Calu3 (cell line): ENCODE results near the gene ZNF148. TPM values are rescaled to one million over a fixed set of nuclear protein-coding genes. Genes with fewer than 3 reads are reported as not detected.

Experiments
- BruUV-seq: library from RNA; stranded (reverse); fragments of 400-500 nt; replicated peaks from 2 replicates; lab custom pipeline; 2021; lab: Mats Ljungman, UMichigan
- CTCF ChIA-PET: fragments of 300-600 bp; sonication (Branson Sonifier 250); formaldehyde crosslinking; loops from one replicate; lab custom pipeline; 2022; ENCODE audit warnings: antibody characterized with exemption; lab: Charles Lee
- DNase-seq: peaks from one replicate; pipeline ENCODE4 v3.0.0; 2022
- H3K27ac Mint-ChIP-seq: one replicate; pipeline ENCODE4 v1.8.0; 2022; ENCODE audit warnings: mixed read lengths; ENCODE audit not compliant: unreplicated experiment
- H3K27me3 Mint-ChIP-seq: one replicate; pipeline ENCODE4 v1.8.0; 2022; ENCODE audit warnings: mixed read lengths; ENCODE audit not compliant: unreplicated experiment
- H3K36me3 Mint-ChIP-seq: one replicate; pipeline ENCODE4 v1.8.0; 2022; ENCODE audit warnings: mild to moderate bottlenecking, moderate library complexity, mixed read lengths; ENCODE audit not compliant: insufficient read depth, unreplicated experiment
- H3K4me1 Mint-ChIP-seq: one replicate; pipeline ENCODE4 v1.8.0; 2022; ENCODE audit warnings: mild to moderate bottlenecking, low read depth, mixed read lengths; ENCODE audit not compliant: unreplicated experiment
- H3K4me3 Mint-ChIP-seq: one replicate; pipeline ENCODE4 v1.8.0; 2022; ENCODE audit warnings: mild to moderate bottlenecking, low read depth, moderate library complexity, mixed read lengths; ENCODE audit not compliant: unreplicated experiment
- H3K9me3 Mint-ChIP-seq: one replicate; pipeline ENCODE4 v1.8.0; 2022; ENCODE audit warnings: low read depth, mixed read lengths; ENCODE audit not compliant: unreplicated experiment
- CTCF ChIP-seq: fragments of 200-600 bp; IDR thresholded peaks from one replicate; pipeline ENCODE4 v1.8.0; 2022; ENCODE audit warnings: antibody characterized with exemption; ENCODE audit not compliant: unreplicated experiment
- intact Hi-C: fragments of 100-400 bp; cut with micrococcal nuclease; formaldehyde crosslinking; loops from one replicate; pipeline ENCODE4 v1.10.0; 2022; ENCODE audit not compliant: unreplicated experiment
- total RNA-seq: library from RNA; stranded (reverse); gene quantifications from 2 replicates; pipeline ENCODE4 v1.2.3, GENCODE V29; 2022

The ZNF148 gene
- total RNA-seq, 1 experiment from 2014 or later: 55.0 TPM

GRCh38 chr3:125381743-125382142 lies 6.6 kb upstream of the ZNF148 start:
- H3K4me1 Mint-ChIP-seq: peaks cover 8% of the 10 kb centered on the region
- no peak for TF ChIP-seq CTCF
- CTCF ChIA-PET: interaction anchor here (0.8 to 1.3 kb wide), 3 partner anchors 21 to 387 kb away, joined by 3 read pairs; no protein-coding TSS in a partner anchor
- intact Hi-C loops: no loop called here
- no peak overlapping the region for H3K4me3 Mint-ChIP-seq
- no peaks in the 10 kb centered on the region for H3K27me3 Mint-ChIP-seq
- H3K27ac Mint-ChIP-seq: no peak overlapping the region
- DNase-seq: peak; percentile 35
- no TSS peak for BruUV-seq
- H3K9me3 Mint-ChIP-seq: no peaks in the 10 kb centered on the region
- no peaks in the 10 kb centered on the region for H3K36me3 Mint-ChIP-seq

GRCh38 chr3:125381314-125381713 lies 6.2 kb upstream of the ZNF148 start:
- H3K36me3 Mint-ChIP-seq: no peaks in the 10 kb centered on the region
- H3K9me3 Mint-ChIP-seq: no peaks in the 10 kb centered on the region
- no peak overlapping the region for H3K4me3 Mint-ChIP-seq
- no peak overlapping the region for H3K27ac Mint-ChIP-seq
- H3K27me3 Mint-ChIP-seq: no peaks in the 10 kb centered on the region
- H3K4me1 Mint-ChIP-seq: peaks cover 8% of the 10 kb centered on the region
- CTCF ChIA-PET: interaction anchor here (0.8 to 1.3 kb wide), 3 partner anchors 18 to 64 kb away, joined by 3 read pairs; no protein-coding TSS in a partner anchor
- no peak for DNase-seq
- intact Hi-C loops: no loop called here
- no peak for TF ChIP-seq CTCF
- BruUV-seq: no TSS peak

- peaks cover 16% of the 10 kb centered on the region for H3K36me3 Mint-ChIP-seq
- DNase-seq: no peak
- H3K27ac Mint-ChIP-seq: no peak overlapping the region
- BruUV-seq: no TSS peak
- peaks cover 8% of the 10 kb centered on the region for H3K4me1 Mint-ChIP-seq
- H3K9me3 Mint-ChIP-seq: no peaks in the 10 kb centered on the region
- no peak overlapping the region for H3K4me3 Mint-ChIP-seq
- no peak for TF ChIP-seq CTCF
- CTCF ChIA-PET: no interaction called here
- no peaks in the 10 kb centered on the region for H3K27me3 Mint-ChIP-seq
- intact Hi-C loops: no loop called here
Measured at GRCh38 chr3:125379483-125379882, 4.4 kb upstream of the ZNF148 start.

DNA sequence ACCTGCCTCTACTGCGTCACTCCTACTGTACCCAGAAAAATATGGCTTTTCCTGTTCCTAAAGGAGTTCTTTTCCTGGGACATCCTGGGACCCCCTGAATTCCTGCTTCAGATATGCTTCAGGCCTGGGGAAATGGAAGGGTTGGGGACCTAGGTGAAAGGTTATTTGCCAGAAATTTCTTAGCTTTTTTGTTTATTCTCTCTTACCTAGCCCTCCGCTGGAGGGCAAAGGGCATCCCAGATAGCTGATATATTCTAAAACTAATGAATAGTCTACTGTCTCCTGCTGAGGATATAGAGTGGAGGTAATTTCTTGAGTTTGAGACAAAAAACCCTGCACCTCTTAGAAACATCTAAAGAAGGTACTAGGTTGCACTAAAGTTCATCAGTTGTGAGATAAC lies 3.6 kb upstream of the ZNF148 start:
- TF ChIP-seq CTCF: no peak
- Mint-ChIP-seq H3K9me3 (no peaks in the 10 kb centered on the region), H3K27ac (no peak overlapping the region), H3K36me3 (peaks cover 22% of the 10 kb centered on the region), H3K4me1 (peaks cover 12% of the 10 kb centered on the region), H3K27me3 (no peaks in the 10 kb centered on the region), H3K4me3 (no peak overlapping the region)
- no peak for DNase-seq
- no TSS peak for BruUV-seq
- intact Hi-C loops: no loop called here
- CTCF ChIA-PET: no interaction called here
